ENCODE results near the gene PRIMA1. TPM values are rescaled to one million over a fixed set of nuclear protein-coding genes. Genes with fewer than 3 reads are reported as not detected.

The PRIMA1 gene
- total and polyA plus RNA-seq, 2 donors (not counting 1 experiment from before 2014, with no cell fraction given) = not detected

DNA sequence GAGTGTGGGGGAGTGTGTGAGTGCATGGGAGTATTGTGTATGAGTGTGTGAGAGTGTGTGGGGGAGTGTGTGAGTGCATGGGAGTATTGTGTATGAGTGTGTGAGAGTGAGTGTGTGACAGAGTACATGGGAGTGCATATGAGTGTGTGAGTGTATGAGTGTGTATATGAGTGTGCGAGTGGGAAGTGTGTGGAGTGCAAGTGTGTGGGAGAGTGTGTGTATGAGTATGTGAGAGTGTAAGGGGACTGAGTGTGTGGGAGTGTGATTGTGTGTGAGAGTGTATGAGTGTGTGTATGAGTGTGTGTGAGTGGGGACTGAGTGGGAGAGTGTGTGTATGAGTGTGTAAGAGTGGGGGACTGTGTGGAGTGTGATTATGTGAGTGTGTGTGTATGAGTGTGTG, 40.7 kb downstream of the PRIMA1 start:
- no peak overlapping the region for H2AFZ ChIP-seq (ENCODE audit: low read length)
- H4K20me1 ChIP-seq (ENCODE audit: control insufficient read depth, extremely low read depth, insufficient read depth, low read length) = no peaks in the 10 kb centered on the region
- no peak overlapping the region for H3K4me3 ChIP-seq (replicated peaks in 1 of 4; ENCODE audit: control extremely low read depth in 1 of 4, insufficient read depth in 1 of 4, low read depth in 3 of 4, low read length in 4 of 4)
- no peaks in the 10 kb centered on the region for H3K27me3 ChIP-seq (ENCODE audit: control insufficient read depth, insufficient read depth, low read length)
- TF ChIP-seq, protein P1, sequence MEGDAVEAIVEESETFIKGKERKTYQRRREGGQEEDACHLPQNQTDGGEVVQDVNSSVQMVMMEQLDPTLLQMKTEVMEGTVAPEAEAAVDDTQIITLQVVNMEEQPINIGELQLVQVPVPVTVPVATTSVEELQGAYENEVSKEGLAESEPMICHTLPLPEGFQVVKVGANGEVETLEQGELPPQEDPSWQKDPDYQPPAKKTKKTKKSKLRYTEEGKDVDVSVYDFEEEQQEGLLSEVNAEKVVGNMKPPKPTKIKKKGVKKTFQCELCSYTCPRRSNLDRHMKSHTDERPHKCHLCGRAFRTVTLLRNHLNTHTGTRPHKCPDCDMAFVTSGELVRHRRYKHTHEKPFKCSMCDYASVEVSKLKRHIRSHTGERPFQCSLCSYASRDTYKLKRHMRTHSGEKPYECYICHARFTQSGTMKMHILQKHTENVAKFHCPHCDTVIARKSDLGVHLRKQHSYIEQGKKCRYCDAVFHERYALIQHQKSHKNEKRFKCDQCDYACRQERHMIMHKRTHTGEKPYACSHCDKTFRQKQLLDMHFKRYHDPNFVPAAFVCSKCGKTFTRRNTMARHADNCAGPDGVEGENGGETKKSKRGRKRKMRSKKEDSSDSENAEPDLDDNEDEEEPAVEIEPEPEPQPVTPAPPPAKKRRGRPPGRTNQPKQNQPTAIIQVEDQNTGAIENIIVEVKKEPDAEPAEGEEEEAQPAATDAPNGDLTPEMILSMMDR (conservative IDR thresholded peaks at IDR 0.05 in 1 of 2, IDR thresholded peaks at IDR 0.05 in 1 of 2; ENCODE audit: low read depth in 1 of 2, low read length in 2 of 2) = no peak
- no peak for TF ChIP-seq EZH2 (IDR thresholded peaks at IDR 0.05; ENCODE audit: low read length, missing control alignments)
- H3K79me2 ChIP-seq (ENCODE audit: control insufficient read depth, insufficient read depth, low read length) = no peaks in the 10 kb centered on the region
- H3K4me1 ChIP-seq (ENCODE audit: control insufficient read depth, extremely low read depth, insufficient read depth, low read length) = no peaks in the 10 kb centered on the region
- no peak overlapping the region for H3K9ac ChIP-seq (ENCODE audit: insufficient read depth, low read length)
- H3K4me2 ChIP-seq (ENCODE audit: extremely low read depth, insufficient read depth, low read length) = no peak overlapping the region
- H3K9me3 ChIP-seq (ENCODE audit: control insufficient read depth, insufficient read depth, low read depth, low read length) = no peaks in the 10 kb centered on the region
- H3K27ac ChIP-seq (ENCODE audit: insufficient read depth, low read length) = no peak overlapping the region
- DNase-seq (ENCODE audit: low read depth in 2 of 2) = no peak
- H3K36me3 ChIP-seq (ENCODE audit: control insufficient read depth, insufficient read depth, low read length) = no peaks in the 10 kb centered on the region

DNA sequence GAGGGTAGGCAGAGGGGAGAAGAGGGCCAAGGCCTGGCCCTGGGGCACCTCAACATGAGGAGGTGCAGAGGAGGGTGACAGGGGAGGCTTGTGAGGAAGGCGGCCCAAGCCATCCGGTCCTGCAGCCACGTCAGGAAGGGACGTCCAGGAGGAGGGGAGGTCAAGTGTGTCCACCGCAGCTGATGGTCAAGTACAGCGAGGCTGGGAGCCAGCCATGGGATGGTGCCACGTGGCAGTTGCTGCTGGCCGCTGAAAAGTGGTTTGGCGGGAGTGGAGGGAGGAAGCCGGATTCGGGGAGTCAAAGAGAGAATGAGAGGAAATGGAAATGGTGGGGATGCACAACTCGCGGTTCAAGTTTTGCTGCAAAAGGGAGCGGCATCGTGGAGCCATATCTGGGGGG, 41.2 kb downstream of the PRIMA1 start:
- DNase-seq (ENCODE audit: low read depth in 2 of 2) = no peak
- no peaks in the 10 kb centered on the region for H4K20me1 ChIP-seq (ENCODE audit: control insufficient read depth, extremely low read depth, insufficient read depth, low read length)

DNA sequence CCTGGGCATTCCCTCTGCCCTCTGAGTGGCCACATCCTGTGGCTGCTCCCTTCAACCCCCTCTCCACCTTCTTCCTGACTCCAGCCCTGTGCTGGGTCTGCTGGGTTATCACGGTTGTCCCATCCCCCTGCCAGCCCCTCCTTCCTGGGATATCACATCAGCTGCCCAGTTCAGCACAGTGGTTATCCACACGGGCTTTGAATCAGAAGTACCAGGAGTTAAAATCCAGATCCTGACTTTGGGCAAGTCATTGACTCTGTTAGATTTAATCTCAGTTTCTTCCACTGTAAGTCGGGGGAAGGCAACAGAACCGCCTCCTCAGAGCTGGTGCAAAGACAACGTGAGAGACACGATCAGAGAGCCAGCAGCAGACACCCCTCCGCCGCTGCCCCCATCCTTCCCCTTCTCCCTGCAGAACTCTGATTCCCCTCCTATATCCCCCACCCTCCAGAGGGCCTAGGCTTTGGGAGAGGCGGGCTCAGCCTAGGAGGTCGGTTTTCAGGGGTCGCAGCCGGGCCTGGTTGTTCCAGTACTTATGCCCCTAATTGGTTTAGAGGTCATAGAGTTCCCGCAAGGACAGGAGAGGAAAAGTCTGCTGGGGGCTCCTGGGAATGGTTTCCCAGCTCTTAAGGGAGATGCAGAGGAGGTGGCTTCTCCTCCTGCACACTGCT, 42.5 kb downstream of the PRIMA1 start:
- Histone ChIP-seq H2AFZ (ENCODE audit: low read length) (no peak overlapping the region), H3K36me3 (ENCODE audit: control insufficient read depth, insufficient read depth, low read length) (no peaks in the 10 kb centered on the region)

More for the DNA sequence above, 41.2 kb downstream of the PRIMA1 start:
- Histone ChIP-seq H3K79me2 (ENCODE audit: control insufficient read depth, insufficient read depth, low read length) (no peaks in the 10 kb centered on the region), H3K4me2 (ENCODE audit: extremely low read depth, insufficient read depth, low read length) (no peak overlapping the region), H3K4me1 (ENCODE audit: control insufficient read depth, extremely low read depth, insufficient read depth, low read length) (no peaks in the 10 kb centered on the region), H3K36me3 (ENCODE audit: control insufficient read depth, insufficient read depth, low read length) (no peaks in the 10 kb centered on the region), H3K9ac (ENCODE audit: insufficient read depth, low read length) (no peak overlapping the region), H2AFZ (ENCODE audit: low read length) (no peak overlapping the region), H3K27ac (ENCODE audit: insufficient read depth, low read length) (no peak overlapping the region), H3K9me3 (ENCODE audit: control insufficient read depth, insufficient read depth, low read depth, low read length) (no peaks in the 10 kb centered on the region), H3K27me3 (ENCODE audit: control insufficient read depth, insufficient read depth, low read length) (no peaks in the 10 kb centered on the region), H3K4me3 (replicated peaks in 1 of 4; ENCODE audit: control extremely low read depth in 1 of 4, insufficient read depth in 1 of 4, low read depth in 3 of 4, low read length in 4 of 4) (no peak overlapping the region)
- TF ChIP-seq, protein P1 (conservative IDR thresholded peaks at IDR 0.05 in 1 of 2, IDR thresholded peaks at IDR 0.05 in 1 of 2; ENCODE audit: low read depth in 1 of 2, low read length in 2 of 2) = no peak
- no peak for TF ChIP-seq EZH2 (IDR thresholded peaks at IDR 0.05; ENCODE audit: low read length, missing control alignments)

More for the DNA sequence above, 42.5 kb downstream of the PRIMA1 start:
- Histone ChIP-seq H3K4me3 (replicated peaks in 1 of 4; ENCODE audit: control extremely low read depth in 1 of 4, insufficient read depth in 1 of 4, low read depth in 3 of 4, low read length in 4 of 4) (no peak overlapping the region), H3K9me3 (ENCODE audit: control insufficient read depth, insufficient read depth, low read depth, low read length) (no peaks in the 10 kb centered on the region), H3K4me2 (ENCODE audit: extremely low read depth, insufficient read depth, low read length) (no peak overlapping the region), H3K9ac (ENCODE audit: insufficient read depth, low read length) (no peak overlapping the region), H3K79me2 (ENCODE audit: control insufficient read depth, insufficient read depth, low read length) (no peaks in the 10 kb centered on the region), H3K27me3 (ENCODE audit: control insufficient read depth, insufficient read depth, low read length) (no peaks in the 10 kb centered on the region), H4K20me1 (ENCODE audit: control insufficient read depth, extremely low read depth, insufficient read depth, low read length) (no peaks in the 10 kb centered on the region), H3K4me1 (ENCODE audit: control insufficient read depth, extremely low read depth, insufficient read depth, low read length) (no peaks in the 10 kb centered on the region), H3K27ac (ENCODE audit: insufficient read depth, low read length) (no peak overlapping the region)
- no peak for DNase-seq (ENCODE audit: low read depth in 2 of 2)
- no peak for TF ChIP-seq EZH2 (IDR thresholded peaks at IDR 0.05; ENCODE audit: low read length, missing control alignments)
- TF ChIP-seq, protein P1 (conservative IDR thresholded peaks at IDR 0.05 in 1 of 2, IDR thresholded peaks at IDR 0.05 in 1 of 2; ENCODE audit: low read depth in 1 of 2, low read length in 2 of 2) = no peak

Measured in fibroblast of lung (primary cell).